Mucosa of descending colon (tissue), 3 donors: ENCODE results near the gene TINAGL1. TPM values are rescaled to one million over a fixed set of nuclear protein-coding genes. Genes with fewer than 3 reads are reported as not detected.

Experiments
- ATAC-seq: fragments of 200-7000 bp; cut with Tn5 transposase; one replicate; pipeline ENCODE4 v1.9.1; 2020; ENCODE audit warnings: mild to moderate bottlenecking, moderate library complexity
- DNase-seq, 3 donors: peaks; one replicate each; pipeline ENCODE4 v3.0.0-alpha.2; 2020
- H3K36me3 ChIP-seq: fragments of 200-600 bp; one replicate; pipeline ENCODE4 v1.8.0; 2021; ENCODE audit warnings: low read depth, mild to moderate bottlenecking
- H3K4me1 ChIP-seq: fragments of 200-600 bp; one replicate; pipeline ENCODE4 v1.8.0; 2021; ENCODE audit warnings: low read depth, mild to moderate bottlenecking
- H3K4me3 ChIP-seq: fragments of 200-600 bp; one replicate; pipeline ENCODE4 v1.8.0; 2021; ENCODE audit warnings: mild to moderate bottlenecking
- H3K9me3 ChIP-seq: fragments of 200-600 bp; one replicate; pipeline ENCODE4 v1.8.0; 2021; ENCODE audit warnings: mild to moderate bottlenecking
- CTCF ChIP-seq: fragments of 200-600 bp; IDR thresholded peaks from one replicate; pipeline ENCODE4 v1.8.0; 2022; ENCODE audit warnings: antibody characterized with exemption, mild to moderate bottlenecking
- intact Hi-C, 2 donors: fragments of 100-400 bp; cut with DNase I in 1 of 2; cut with micrococcal nuclease in 1 of 2; formaldehyde crosslinking; loops; one replicate each; pipeline versions ENCODE4 v1.11.0 to v1.11.1; 2022; cut with DNase I, micrococcal nuclease
- total RNA-seq, 3 donors: library from RNA; stranded (reverse); fragmentation: NEBNext Ultra II Directional in 2 of 3; extraction: Animal tissue kit (Norgen Biotek cat#: 25700) in 2 of 3; gene quantifications; one replicate each; pipeline versions ENCODE4 v1.2.1 to v1.2.4, GENCODE V29; 2021 to 2023
- donor health status: DM: no; HTN: no; CAD: no; lungs with moderate emphysema.
- donor health status: DM: no; HTN: no; CAD: no.
- donor health status: DM: no; HTN: yes; CAD: no.

The TINAGL1 gene
- total RNA-seq, 3 donors from 2014 or later: 104 to 169 (median 148) TPM

GRCh38 chr1:31549809-31550620 is 26.3 kb upstream of the TINAGL1 start:
- Histone ChIP-seq H3K36me3 (no peaks in the 10 kb centered on the region), H3K4me3 (no peak overlapping the region), H3K9me3 (no peaks in the 10 kb centered on the region), H3K4me1 (peaks cover 6% of the 10 kb centered on the region)
- intact Hi-C loops: loop anchor here in 1 of 2 donors (10.0 kb wide), 1 partner anchor 95 kb away; no protein-coding TSS in a partner anchor
- DNase-seq (peak in 1 of 3 donors; percentile 61), ATAC-seq (peak; percentile 88)
- TF ChIP-seq CTCF: no peak

DNA sequence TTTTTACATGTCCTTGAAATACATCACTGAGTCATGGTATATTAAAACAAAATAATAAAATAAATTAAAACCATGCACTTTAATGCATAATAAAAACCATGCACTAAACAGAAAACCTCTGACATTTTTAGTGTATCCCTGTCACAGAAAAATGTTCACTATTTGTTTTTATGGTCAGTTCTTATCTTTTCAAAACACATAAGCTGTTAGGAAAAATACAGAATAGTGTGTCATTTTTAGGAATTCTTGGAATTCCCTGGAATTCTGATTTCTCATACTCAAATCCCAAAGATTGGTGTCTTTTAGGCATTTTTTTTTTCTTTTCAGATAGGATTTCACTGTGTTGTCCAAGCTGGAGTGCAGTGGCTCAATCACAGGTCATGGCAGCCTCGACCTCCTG is 25.1 kb upstream of the TINAGL1 start:
- DNase-seq (no peak), ATAC-seq (no peak)
- Histone ChIP-seq H3K36me3 (no peaks in the 10 kb centered on the region), H3K4me3 (no peak overlapping the region), H3K4me1 (peaks cover 8% of the 10 kb centered on the region), H3K9me3 (no peaks in the 10 kb centered on the region)
- intact Hi-C loops: no loop called here
- TF ChIP-seq CTCF: no peak

- intact Hi-C loops: no loop called here
- no peak for ATAC-seq
These were observed 23.8 kb upstream of the TINAGL1 start for GRCh38 chr1:31552489-31552888.

DNA sequence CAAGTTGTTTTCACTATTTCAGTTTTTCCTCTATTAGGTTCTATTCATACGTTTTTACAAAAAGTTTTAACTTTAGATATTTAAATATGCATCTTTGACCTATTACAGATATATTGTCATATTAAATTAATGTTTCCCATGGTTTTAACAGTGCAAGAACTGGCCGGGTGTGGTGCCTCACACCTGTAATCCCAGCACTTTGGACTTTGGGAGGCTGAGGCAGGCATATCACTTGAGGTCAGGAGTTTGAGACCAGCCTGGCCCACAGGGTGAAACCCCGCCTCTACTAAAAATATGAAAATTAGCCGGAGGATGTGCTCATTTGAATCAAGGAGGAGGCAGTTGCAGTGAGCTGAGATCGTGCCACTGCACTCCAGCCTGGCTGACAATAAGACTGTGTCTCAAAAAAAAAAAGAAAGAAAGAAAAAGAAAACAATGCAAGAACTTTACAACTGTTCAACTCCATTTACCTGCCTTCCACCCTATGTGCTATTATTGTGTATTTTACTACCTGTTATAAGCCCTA is 19.8 kb upstream of the TINAGL1 start:
- no peak for TF ChIP-seq CTCF
- Histone ChIP-seq H3K4me3 (no peak overlapping the region), H3K4me1 (peaks cover 5% of the 10 kb centered on the region), H3K9me3 (peaks cover 4% of the 10 kb centered on the region), H3K36me3 (no peaks in the 10 kb centered on the region)
- peak; percentile 66 for ATAC-seq
- DNase-seq: no peak
- intact Hi-C loops: no loop called here

More at GRCh38 chr1:31552489-31552888, 23.8 kb upstream of the TINAGL1 start:
- H3K36me3 ChIP-seq: no peaks in the 10 kb centered on the region
- TF ChIP-seq CTCF: no peak
- H3K4me3 ChIP-seq: no peak overlapping the region
- no peaks in the 10 kb centered on the region for H3K9me3 ChIP-seq
- peaks cover 11% of the 10 kb centered on the region for H3K4me1 ChIP-seq
- no peak for DNase-seq

GRCh38 chr1:31559715-31560114 is 16.6 kb upstream of the TINAGL1 start:
- ATAC-seq (no peak), DNase-seq (no peak)
- Histone ChIP-seq H3K9me3 (peaks cover 4% of the 10 kb centered on the region), H3K4me3 (no peak overlapping the region), H3K4me1 (peaks cover 17% of the 10 kb centered on the region), H3K36me3 (no peaks in the 10 kb centered on the region)
- intact Hi-C loops: loop anchor here in 1 of 2 donors (5.0 kb wide), 1 partner anchor 38 kb away; no protein-coding TSS in a partner anchor
- no peak for TF ChIP-seq CTCF
